Hematopoietic multipotent progenitor cell treated with erythropoietin and hydrocortisone succinate and interleukin-3 and kit ligand, for 8 days (in vitro differentiated cells): ENCODE data around the gene ABCD1.

Experiments
- DNase-seq: peaks from one replicate; pipeline ENCODE4 v3.0.0-alpha.2; 2015

The ABCD1 gene

GRCh38 chrX:153775293-153776119, 50.9 kb downstream of the ABCD1 start:
- DNase-seq: no peak

- no peak for DNase-seq
These were observed 51.5 kb downstream of the ABCD1 start for GRCh38 chrX:153776120-153776599.

- no peak for DNase-seq
These were observed 52.0 kb downstream of the ABCD1 start for GRCh38 chrX:153776611-153777045.

- no peak for DNase-seq
These were observed 52.8 kb downstream of the ABCD1 start for GRCh38 chrX:153777261-153778090.

GRCh38 chrX:153778181-153778580, 53.5 kb downstream of the ABCD1 start:
- DNase-seq: no peak

- DNase-seq: no peak
These were observed 54.0 kb downstream of the ABCD1 start for GRCh38 chrX:153778684-153779101.

GRCh38 chrX:153779891-153780677, 55.4 kb downstream of the ABCD1 start:
- DNase-seq: no peak

GRCh38 chrX:153780678-153781427, 56.2 kb downstream of the ABCD1 start, which contains the start of gene SRPK3:
Gene SRPK3 (plus strand): TSS chrX:153781041. CDS start chrX:153781087, 46 bp downstream.
- no peak for DNase-seq

GRCh38 chrX:153781428-153782047, 56.9 kb downstream of the ABCD1 start:
- no peak for DNase-seq

GRCh38 chrX:153782313-153782712, 57.7 kb downstream of the ABCD1 start:
- DNase-seq: no peak

GRCh38 chrX:153782871-153783270, 58.2 kb downstream of the ABCD1 start:
- DNase-seq: no peak

- DNase-seq: no peak
These were observed 58.8 kb downstream of the ABCD1 start for GRCh38 chrX:153783378-153784013.

GRCh38 chrX:153784325-153784967, 59.8 kb downstream of the ABCD1 start:
- no peak for DNase-seq

- DNase-seq: no peak
These were observed 62.0 kb downstream of the ABCD1 start for GRCh38 chrX:153786669-153787068.

GRCh38 chrX:153789654-153790053, 65.0 kb downstream of the ABCD1 start:
- DNase-seq: no peak

GRCh38 chrX:153791104-153791852, 66.6 kb downstream of the ABCD1 start:
- peak; percentile 46 for DNase-seq

- no peak for DNase-seq
These were observed 67.7 kb downstream of the ABCD1 start for GRCh38 chrX:153792368-153792767.

GRCh38 chrX:153793291-153793690, 68.6 kb downstream of the ABCD1 start:
- peak; percentile 14 for DNase-seq
